B cell (primary cell): ENCODE results near the gene URAD. TPM values are rescaled to one million over a fixed set of nuclear protein-coding genes. Genes with fewer than 3 reads are reported as not detected.

ENCODE experiments used
- ATAC-seq: fragments of 200-7000 bp; cut with Tn5 transposase; one replicate; pipeline ENCODE4 v1.10.0; 2021; ENCODE audit warnings: low read depth, mild to moderate bottlenecking, moderate number of reproducible peaks, moderate library complexity
- CTCF ChIA-PET: fragments of 350-600 bp; sonication (Branson Sonifier 250); formaldehyde crosslinking; loops from one replicate; lab custom pipeline; 2021; ENCODE audit warnings: antibody characterized with exemption, inconsistent platforms; lab: Charles Lee
- POLR2A ChIA-PET: fragments of 350-600 bp; sonication (Branson Sonifier 250); formaldehyde crosslinking; loops from one replicate; lab custom pipeline; 2021; ENCODE audit warnings: antibody characterized with exemption; lab: Charles Lee
- DNase-seq: peaks from one replicate; pipeline ENCODE4 v3.0.0; 2013
- H2AFZ ChIP-seq: 2 replicates; pipeline ENCODE4 v1.6.1; 2012; ENCODE audit warnings: mild to moderate bottlenecking, low read depth, low read length; ENCODE audit not compliant: insufficient read depth, poor library complexity, severe bottlenecking
- H3K27ac ChIP-seq, 2 donors: 1 replicate in 1 of 2; 2 replicates in 1 of 2; pipeline ENCODE4 v1.5.1; 2012 to 2013; ENCODE audit warnings: low read length in 2 of 2, mild to moderate bottlenecking in 2 of 2, moderate library complexity in 1 of 2
- H3K27me3 ChIP-seq, 4 experiments: fragments of 200-600 bp in 1 of 4; sonication (generic) in 1 of 4; replicated peaks in 1 of 4; 1 replicate in 2 of 4; 2 replicates in 2 of 4; pipeline versions ENCODE4 v1.6.1 to v1.7.0; 2013 to 2016; ENCODE audit warnings: low read length in 3 of 4, mild to moderate bottlenecking in 2 of 4, mixed read lengths in 1 of 4, moderate library complexity in 1 of 4; ENCODE audit not compliant: insufficient read depth in 4 of 4, control insufficient read depth in 3 of 4; ENCODE audit errors: control extremely low read depth in 1 of 4
- H3K36me3 ChIP-seq, 2 experiments: replicated peaks in 1 of 2; 1 replicate in 1 of 2; 2 replicates in 1 of 2; pipeline versions ENCODE4 v1.6.1 to v1.7.1; 2013; ENCODE audit warnings: low read length in 1 of 2; ENCODE audit not compliant: insufficient read depth in 2 of 2, control insufficient read depth in 1 of 2; ENCODE audit errors: control extremely low read depth in 1 of 2, extremely low read depth in 1 of 2
- H3K4me1 ChIP-seq, 2 donors: fragments of 200-600 bp in 1 of 2; sonication (generic) in 1 of 2; 1 replicate in 1 of 2; 2 replicates in 1 of 2; pipeline versions ENCODE4 v1.5.1 to v1.6.1; 2013 to 2017; ENCODE audit warnings: low read length in 2 of 2; ENCODE audit not compliant: control insufficient read depth in 2 of 2, insufficient read depth in 2 of 2
- H3K4me2 ChIP-seq: replicated peaks from 2 replicates; pipeline ENCODE3; 2012; ENCODE audit warnings: mild to moderate bottlenecking, low read depth, low read length; ENCODE audit not compliant: poor library complexity, severe bottlenecking
- H3K4me3 ChIP-seq, 5 experiments: fragments of 200-600 bp in 1 of 5; sonication (generic) in 1 of 5; 1 replicate in 3 of 5; 2 replicates in 2 of 5; pipeline versions ENCODE4 v1.5.1 to v1.7.0; 2011 to 2016; ENCODE audit warnings: low read length in 4 of 5, mild to moderate bottlenecking in 4 of 5, low read depth in 2 of 5, control low read depth in 1 of 5, moderate library complexity in 1 of 5; ENCODE audit not compliant: insufficient read depth in 1 of 5; ENCODE audit errors: control extremely low read depth in 1 of 5, extremely low read depth in 1 of 5
- H3K79me2 ChIP-seq: fragments of 200-600 bp; sonication (generic); one replicate; pipeline ENCODE4 v1.6.0; 2016; ENCODE audit warnings: low read length; ENCODE audit not compliant: control insufficient read depth, insufficient read depth
- H3K9ac ChIP-seq: fragments of 200-600 bp; sonication (generic); 2 replicates; pipeline ENCODE4 v1.6.1; 2017; ENCODE audit warnings: mild to moderate bottlenecking, low read length, moderate library complexity
- H3K9me3 ChIP-seq, 3 donors: one replicate each; pipeline versions ENCODE4 v1.6.1 to v1.7.1; 2013; ENCODE audit warnings: low read length in 2 of 3; ENCODE audit not compliant: control insufficient read depth in 2 of 3, insufficient read depth in 1 of 3; ENCODE audit errors: control extremely low read depth in 1 of 3
- H4K20me1 ChIP-seq: 2 replicates; pipeline ENCODE4 v1.6.0; 2012; ENCODE audit warnings: mild to moderate bottlenecking, low read length; ENCODE audit not compliant: insufficient read depth, control insufficient read depth, poor library complexity, severe bottlenecking
- H3K27ac Mint-ChIP-seq: one replicate; pipeline ENCODE4 v1.8.0; 2021; ENCODE audit warnings: mixed read lengths
- H3K27me3 Mint-ChIP-seq: one replicate; pipeline ENCODE4 v1.8.0; 2021; ENCODE audit warnings: mixed read lengths
- H3K4me1 Mint-ChIP-seq: one replicate; pipeline ENCODE4 v1.8.0; 2021; ENCODE audit warnings: mixed read lengths
- H3K4me3 Mint-ChIP-seq: one replicate; pipeline ENCODE4 v1.8.0; 2021; ENCODE audit warnings: mixed read lengths
- H3K9me3 Mint-ChIP-seq: one replicate; pipeline ENCODE4 v1.8.0; 2022; ENCODE audit warnings: mixed read lengths; ENCODE audit not compliant: insufficient read depth
- EZH2 ChIP-seq: IDR thresholded peaks from 2 replicates; pipeline ENCODE4 v1.6.1; 2012; ENCODE audit warnings: borderline replicate concordance, low read depth, mild to moderate bottlenecking, moderate library complexity, low read length; ENCODE audit not compliant: insufficient read depth, poor library complexity, severe bottlenecking
- WGBS: methylation state at CpG from one replicate; pipeline ENCODE4 v1.1.5; 2013; ENCODE audit warnings: missing lambda C conversion rate; ENCODE audit not compliant: insufficient coverage; 5-methylcytosine and 5-hydroxymethylcytosine counted together
- intact Hi-C: fragments of 100-400 bp; cut with micrococcal nuclease; formaldehyde crosslinking; loops from one replicate; pipeline ENCODE4 v1.10.0; 2022
- polyA plus RNA-seq: library from polyadenylated mRNA; depleted of rRNA; stranded (reverse); fragments of >200 nt; gene quantifications from 2 replicates; pipeline ENCODE4 v1.2.3, GENCODE V29; 2012
- total RNA-seq, 2 donors: library from RNA; stranded (reverse); fragments of 120-200 nt in 1 of 2; gene quantifications; 1 replicate in 1 of 2; 2 replicates in 1 of 2; pipeline versions ENCODE4 v1.2.3 to v1.2.4, GENCODE V29; 2013 to 2022
- TF ChIP-seq, protein P1 (sequence below): fragments of 200-600 bp; IDR thresholded peaks from one replicate; pipeline ENCODE4 v1.8.0; 2022; ENCODE audit warnings: antibody characterized with exemption, mild to moderate bottlenecking

Gene URAD
- total and polyA plus RNA-seq, 2 donors (not counting 1 experiment from before 2014, with no cell fraction given) = not detected

DNA sequence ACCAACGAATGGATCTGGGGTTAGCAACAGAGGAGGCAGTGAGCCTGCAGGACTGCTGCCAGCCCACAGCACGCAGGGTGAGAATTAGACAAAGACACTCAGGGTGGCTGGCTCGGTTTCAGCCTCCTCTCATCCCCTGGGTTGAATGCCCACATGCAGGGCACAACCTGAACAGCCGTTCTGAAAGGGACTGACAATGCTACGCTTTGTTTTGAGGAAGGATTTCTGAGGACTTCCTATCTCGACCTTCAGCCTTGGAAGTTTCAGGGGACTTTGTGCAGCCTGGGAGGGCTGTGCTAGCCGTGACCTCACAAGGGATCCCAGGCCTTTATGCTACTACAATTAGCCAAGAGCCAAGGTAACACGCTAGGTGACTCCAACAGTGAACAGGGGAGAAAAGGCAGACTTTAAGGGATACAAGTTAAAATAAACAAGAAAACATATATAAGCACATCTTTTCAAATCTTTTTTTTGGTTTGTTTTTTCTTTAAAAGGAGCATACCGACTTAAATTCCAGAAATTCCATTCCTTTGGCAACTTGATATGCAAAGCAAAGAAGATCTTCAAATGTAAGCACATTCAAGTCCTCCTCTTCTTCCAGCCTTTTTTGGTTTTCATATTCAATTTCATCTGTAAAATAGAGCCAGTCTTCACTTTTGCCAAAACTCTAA is 34.5 kb upstream of the URAD start:
- H4K20me1 ChIP-seq = no peaks in the 10 kb centered on the region
- H3K27ac ChIP-seq = no peak overlapping the region
- Mint-ChIP-seq H3K4me3 (no peak overlapping the region), H3K27ac (no peak overlapping the region), H3K9me3 (no peaks in the 10 kb centered on the region), H3K27me3 (no peaks in the 10 kb centered on the region), H3K4me1 (peaks cover 10% of the 10 kb centered on the region)
- no peaks in the 10 kb centered on the region for H3K9me3 ChIP-seq
- no peaks in the 10 kb centered on the region for H3K4me1 ChIP-seq
- H3K4me3 ChIP-seq = no peak overlapping the region
- H2AFZ ChIP-seq = no peak overlapping the region
- 100% methylated on average over 6 of the region's 9 CpGs for WGBS
- H3K9ac ChIP-seq = no peak overlapping the region
- TF ChIP-seq, protein P1, sequence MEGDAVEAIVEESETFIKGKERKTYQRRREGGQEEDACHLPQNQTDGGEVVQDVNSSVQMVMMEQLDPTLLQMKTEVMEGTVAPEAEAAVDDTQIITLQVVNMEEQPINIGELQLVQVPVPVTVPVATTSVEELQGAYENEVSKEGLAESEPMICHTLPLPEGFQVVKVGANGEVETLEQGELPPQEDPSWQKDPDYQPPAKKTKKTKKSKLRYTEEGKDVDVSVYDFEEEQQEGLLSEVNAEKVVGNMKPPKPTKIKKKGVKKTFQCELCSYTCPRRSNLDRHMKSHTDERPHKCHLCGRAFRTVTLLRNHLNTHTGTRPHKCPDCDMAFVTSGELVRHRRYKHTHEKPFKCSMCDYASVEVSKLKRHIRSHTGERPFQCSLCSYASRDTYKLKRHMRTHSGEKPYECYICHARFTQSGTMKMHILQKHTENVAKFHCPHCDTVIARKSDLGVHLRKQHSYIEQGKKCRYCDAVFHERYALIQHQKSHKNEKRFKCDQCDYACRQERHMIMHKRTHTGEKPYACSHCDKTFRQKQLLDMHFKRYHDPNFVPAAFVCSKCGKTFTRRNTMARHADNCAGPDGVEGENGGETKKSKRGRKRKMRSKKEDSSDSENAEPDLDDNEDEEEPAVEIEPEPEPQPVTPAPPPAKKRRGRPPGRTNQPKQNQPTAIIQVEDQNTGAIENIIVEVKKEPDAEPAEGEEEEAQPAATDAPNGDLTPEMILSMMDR = no peak
- no peak for TF ChIP-seq EZH2
- no peak for ATAC-seq
- POLR2A ChIA-PET = no interaction called here
- H3K79me2 ChIP-seq = no peaks in the 10 kb centered on the region
- CTCF ChIA-PET = no interaction called here
- no peak for DNase-seq
- no peaks in the 10 kb centered on the region for H3K36me3 ChIP-seq
- H3K4me2 ChIP-seq = no peak overlapping the region
- intact Hi-C loops = no loop called here
- no peaks in the 10 kb centered on the region for H3K27me3 ChIP-seq

DNA sequence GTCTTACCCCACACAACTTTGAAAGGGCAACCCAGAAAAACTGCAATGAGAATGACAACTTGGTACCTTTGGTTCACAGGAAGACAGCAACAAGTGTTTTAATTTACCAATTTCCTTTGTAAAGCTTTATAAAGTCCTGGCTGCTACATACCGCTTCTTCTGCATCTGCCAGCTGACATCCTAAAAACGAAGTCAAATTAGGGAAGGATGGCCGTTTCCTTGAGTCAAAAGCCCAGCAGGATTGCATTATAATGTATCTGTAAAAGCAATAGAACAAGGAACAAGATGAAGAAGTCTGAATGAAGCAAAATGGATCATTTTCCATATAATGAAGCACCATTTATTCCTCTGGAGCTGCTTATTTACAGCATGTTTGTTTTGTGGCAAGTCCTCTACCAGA is 25.8 kb upstream of the URAD start:
- no peaks in the 10 kb centered on the region for H3K9me3 Mint-ChIP-seq
- Histone ChIP-seq H3K4me2 (no peak overlapping the region), H2AFZ (no peak overlapping the region), H3K9ac (no peak overlapping the region), H3K27me3 (no peaks in the 10 kb centered on the region), H3K27ac (no peak overlapping the region), H3K4me3 (no peak overlapping the region), H3K9me3 (peaks cover 0 to 3% (median 0%) of the 10 kb centered on the region in 3 donors), H3K36me3 (no peaks in the 10 kb centered on the region), H4K20me1 (no peaks in the 10 kb centered on the region), H3K4me1 (peaks cover 2 to 12% of the 10 kb centered on the region in 2 donors), H3K79me2 (no peaks in the 10 kb centered on the region)
- WGBS = 100% methylated on average over 3 of the region's 3 CpGs
- ChIA-PET CTCF (interaction anchor here (1.0 kb wide), 1 partner anchor 16 kb away, joined by 4 read pairs; no protein-coding TSS in a partner anchor), POLR2A (no interaction called here)
- no peak for TF ChIP-seq EZH2
- TF ChIP-seq, protein P1 = no peak
- no peak overlapping the region for H3K27ac Mint-ChIP-seq
- ATAC-seq (no peak), DNase-seq (no peak)
- intact Hi-C loops = loop anchor here (5.0 kb wide), 1 partner anchor 33 kb away; no protein-coding TSS in a partner anchor
- peaks cover 12% of the 10 kb centered on the region for H3K4me1 Mint-ChIP-seq
- H3K27me3 Mint-ChIP-seq = no peaks in the 10 kb centered on the region
- H3K4me3 Mint-ChIP-seq = no peak overlapping the region
